ENCODE results near the gene GALNT4.

DNA sequence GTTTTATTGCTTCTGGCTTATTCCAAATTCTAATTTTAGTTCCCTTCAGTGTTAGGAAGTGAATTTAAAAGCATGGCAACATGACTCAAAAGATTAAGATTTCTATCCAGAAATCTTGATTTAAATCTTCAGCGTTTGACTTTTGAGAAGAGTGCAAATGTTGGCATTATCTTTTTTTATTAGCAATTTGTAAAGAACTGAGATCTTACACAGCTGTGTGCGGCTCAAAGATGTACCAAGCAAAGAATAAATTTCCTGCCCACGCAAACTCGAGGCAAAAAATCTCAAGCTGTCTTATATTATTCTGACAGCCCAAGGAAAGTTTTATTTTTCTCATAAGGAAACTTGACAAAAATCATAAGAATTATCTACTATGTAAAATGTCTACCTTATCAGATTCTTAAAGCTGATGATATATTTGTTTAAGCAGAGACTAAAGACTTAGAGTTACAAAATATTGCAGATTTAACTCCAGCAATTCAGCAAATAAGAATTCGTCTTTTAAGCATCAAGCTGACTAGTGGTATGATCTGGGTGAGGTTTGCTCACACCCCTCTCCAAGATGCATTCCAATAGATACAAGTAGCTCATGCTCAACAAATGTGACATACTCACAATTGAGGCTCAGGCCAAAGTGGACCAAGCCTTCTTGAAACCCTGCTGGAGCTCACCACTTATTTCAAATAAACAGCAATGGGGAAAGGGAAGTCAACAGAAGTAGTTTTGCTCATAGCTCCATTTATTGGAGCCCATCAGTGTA is 48.6 kb upstream of the GALNT4 start:
- TF ChIP-seq EZH2phosphoT487 (conservative IDR thresholded peaks at IDR 0.05; ENCODE audit: low read length) (no peak), CTCF (IDR thresholded peaks at IDR 0.05; ENCODE audit: insufficient read depth, low read length, poor library complexity, severe bottlenecking) (no peak)

All from SU-DHL-6 (cell line).